ENCODE measurements around the gene BMP3. TPM values are rescaled to one million over a fixed set of nuclear protein-coding genes. Genes with fewer than 3 reads are reported as not detected.

BMP3 gene
- total RNA-seq, 2 donors from 2014 or later: 0.11 to 0.13 TPM

- DNase-seq: peak; percentile 52
- no peaks in the 10 kb centered on the region for H3K36me3 ChIP-seq (ENCODE audit: control insufficient read depth, insufficient read depth, low read length)
- no peaks in the 10 kb centered on the region for H3K4me1 Mint-ChIP-seq
- WGBS, 2 experiments (ENCODE audit: insufficient coverage in 1 of 2, insufficient read length in 1 of 2): 67 to 88% methylated on average over 1 to 2 of the region's 2 CpGs
- no peaks in the 10 kb centered on the region for H3K36me3 Mint-ChIP-seq (ENCODE audit: low read depth)
- H3K9ac ChIP-seq (ENCODE audit: extremely low read depth, low read length, poor library complexity, severe bottlenecking): no peak overlapping the region
- no peak for TF ChIP-seq CTCF (conservative IDR thresholded peaks at IDR 0.05)
- H3K27ac Mint-ChIP-seq: no peak overlapping the region
- H3K4me3 Mint-ChIP-seq: no peak overlapping the region
- H3K27ac ChIP-seq (ENCODE audit: low read depth, low read length): no peak overlapping the region
- H3K9me3 ChIP-seq (ENCODE audit: control insufficient read depth, low read length): no peaks in the 10 kb centered on the region
- no peaks in the 10 kb centered on the region for H3K4me1 ChIP-seq (ENCODE audit: control insufficient read depth, insufficient read depth, low read length)
- H3K4me3 ChIP-seq (ENCODE audit: low read length): no peak overlapping the region
- no peaks in the 10 kb centered on the region for H3K9me3 Mint-ChIP-seq
- no peaks in the 10 kb centered on the region for H3K27me3 ChIP-seq (ENCODE audit: control insufficient read depth, insufficient read depth, low read length, poor library complexity, severe bottlenecking)
- no peaks in the 10 kb centered on the region for H3K27me3 Mint-ChIP-seq (ENCODE audit: insufficient read depth)
Observed at GRCh38 chr4:80990851-80991250, 39.7 kb upstream of the BMP3 start.

GRCh38 chr4:80999943-81000342, 30.6 kb upstream of the BMP3 start:
- H3K27me3 Mint-ChIP-seq (ENCODE audit: insufficient read depth): no peaks in the 10 kb centered on the region
- TF ChIP-seq CTCF (conservative IDR thresholded peaks at IDR 0.05): no peak

GRCh38 chr4:81003597-81004111, 26.9 kb upstream of the BMP3 start:
- no peak for DNase-seq
- Histone ChIP-seq H3K9me3 (ENCODE audit: control insufficient read depth, low read length) (no peaks in the 10 kb centered on the region), H3K4me3 (ENCODE audit: low read length) (no peak overlapping the region), H3K4me1 (ENCODE audit: control insufficient read depth, insufficient read depth, low read length) (no peaks in the 10 kb centered on the region), H3K9ac (ENCODE audit: extremely low read depth, low read length, poor library complexity, severe bottlenecking) (no peak overlapping the region), H3K36me3 (ENCODE audit: control insufficient read depth, insufficient read depth, low read length) (no peaks in the 10 kb centered on the region), H3K27ac (ENCODE audit: low read depth, low read length) (no peak overlapping the region), H3K27me3 (ENCODE audit: control insufficient read depth, insufficient read depth, low read length, poor library complexity, severe bottlenecking) (no peaks in the 10 kb centered on the region)
- no peaks in the 10 kb centered on the region for H3K27me3 Mint-ChIP-seq (ENCODE audit: insufficient read depth)
- no peak overlapping the region for H3K4me3 Mint-ChIP-seq
- no peak for TF ChIP-seq CTCF (conservative IDR thresholded peaks at IDR 0.05)
- no peaks in the 10 kb centered on the region for H3K9me3 Mint-ChIP-seq
- no peaks in the 10 kb centered on the region for H3K36me3 Mint-ChIP-seq (ENCODE audit: low read depth)
- WGBS, 2 experiments (ENCODE audit: insufficient coverage in 1 of 2, insufficient read length in 1 of 2): 72% methylated on average over 1 of the region's 2 CpGs; no CpG with 5 or more reads in 1 of the 2 experiments
- H3K4me1 Mint-ChIP-seq: peaks cover 14% of the 10 kb centered on the region
- no peak overlapping the region for H3K27ac Mint-ChIP-seq

More at GRCh38 chr4:80999943-81000342, 30.6 kb upstream of the BMP3 start:
- H3K4me3 Mint-ChIP-seq: no peak overlapping the region
- H3K4me1 ChIP-seq (ENCODE audit: control insufficient read depth, insufficient read depth, low read length): no peaks in the 10 kb centered on the region
- H3K36me3 Mint-ChIP-seq (ENCODE audit: low read depth): no peaks in the 10 kb centered on the region
- H3K9ac ChIP-seq (ENCODE audit: extremely low read depth, low read length, poor library complexity, severe bottlenecking): no peak overlapping the region
- no peak for DNase-seq
- no peaks in the 10 kb centered on the region for H3K9me3 Mint-ChIP-seq
- no peak overlapping the region for H3K27ac Mint-ChIP-seq
- no peak overlapping the region for H3K4me3 ChIP-seq (ENCODE audit: low read length)
- no peaks in the 10 kb centered on the region for H3K36me3 ChIP-seq (ENCODE audit: control insufficient read depth, insufficient read depth, low read length)
- H3K27ac ChIP-seq (ENCODE audit: low read depth, low read length): no peak overlapping the region
- no peaks in the 10 kb centered on the region for H3K9me3 ChIP-seq (ENCODE audit: control insufficient read depth, low read length)
- WGBS, 2 experiments (ENCODE audit: insufficient coverage in 1 of 2, insufficient read length in 1 of 2): 91 to 92% methylated on average over 2 to 3 of the region's 3 CpGs
- no peaks in the 10 kb centered on the region for H3K27me3 ChIP-seq (ENCODE audit: control insufficient read depth, insufficient read depth, low read length, poor library complexity, severe bottlenecking)
- peaks cover 14% of the 10 kb centered on the region for H3K4me1 Mint-ChIP-seq

All from endodermal cell (in vitro differentiated cells).